HepG2 (cell line): ENCODE results near the gene MXRA8. TPM values are rescaled to one million over a fixed set of nuclear protein-coding genes. Genes with fewer than 3 reads are reported as not detected.

Experiments
- ATF1 ChIP-seq: IDR thresholded peaks from 2 replicates; pipeline ENCODE4 v1.6.1; 2016; ENCODE audit warnings: mild to moderate bottlenecking, control low read depth
- ATF2 ChIP-seq: sonication (generic); formaldehyde crosslinking; IDR thresholded peaks from 2 replicates; pipeline ENCODE4 v1.4.0; 2020; ENCODE audit warnings: missing genetic modification reagents
- CSRNP2 ChIP-seq: sonication (generic); formaldehyde crosslinking; conservative IDR thresholded peaks from 2 replicates; pipeline ENCODE4 v1.8.0; 2022; ENCODE audit warnings: low read depth, missing genetic modification reagents
- FLYWCH1 ChIP-seq: sonication (generic); formaldehyde crosslinking; IDR thresholded peaks from 2 replicates; pipeline ENCODE4 v1.8.1; 2023; ENCODE audit warnings: mild to moderate bottlenecking, missing genetic modification reagents
- KAT7 ChIP-seq: IDR thresholded peaks from 2 replicates; pipeline ENCODE4 v1.6.1; 2018; ENCODE audit warnings: borderline replicate concordance, missing compliant biosample characterization
- MXD4 ChIP-seq: IDR thresholded peaks from 2 replicates; pipeline ENCODE4 v1.6.1; 2016; ENCODE audit warnings: mild to moderate bottlenecking, missing biosample characterization, missing genetic modification reagents
- NR1H2 ChIP-seq: sonication (generic); formaldehyde crosslinking; IDR thresholded peaks from 2 replicates; pipeline ENCODE4 v1.8.1; 2022; ENCODE audit warnings: low read depth, missing genetic modification reagents, borderline replicate concordance
- PPARG ChIP-seq: conservative IDR thresholded peaks from 2 replicates; pipeline ENCODE4 v1.6.1; 2016; ENCODE audit warnings: missing biosample characterization, missing genetic modification reagents
- RBFOX2 ChIP-seq: fragments of 200-400 bp; formaldehyde crosslinking; IDR thresholded peaks from 2 replicates; pipeline ENCODE4 v1.6.1; 2017; ENCODE audit warnings: low read depth, mild to moderate bottlenecking, low read length
- REXO4 ChIP-seq: sonication (generic); formaldehyde crosslinking; IDR thresholded peaks from 2 replicates; pipeline ENCODE4 v1.8.0; 2022; ENCODE audit warnings: missing genetic modification reagents, mild to moderate bottlenecking, borderline replicate concordance
- SKIL ChIP-seq: sonication (generic); formaldehyde crosslinking; IDR thresholded peaks from 2 replicates; pipeline ENCODE4 v1.8.0; 2022; ENCODE audit warnings: missing genetic modification reagents, mild to moderate bottlenecking, moderate library complexity, borderline replicate concordance
- SYNCRIP ChIP-seq: fragments of 200-400 bp; formaldehyde crosslinking; IDR thresholded peaks from 2 replicates; pipeline ENCODE4 v1.6.1; 2018; ENCODE audit warnings: mild to moderate bottlenecking, low read depth, low read length; ENCODE audit not compliant: insufficient read depth
- TOPORS ChIP-seq: sonication (generic); formaldehyde crosslinking; IDR thresholded peaks from 2 replicates; pipeline ENCODE4 v1.8.0; 2023; ENCODE audit warnings: mild to moderate bottlenecking, missing genetic modification reagents
- ZBTB25 ChIP-seq: IDR thresholded peaks from 2 replicates; pipeline ENCODE4 v1.6.1; 2018; ENCODE audit warnings: missing genetic modification reagents
- ZFX ChIP-seq: sonication (generic); formaldehyde crosslinking; IDR thresholded peaks from 2 replicates; pipeline ENCODE4 v1.4.0; 2020; ENCODE audit warnings: mild to moderate bottlenecking, low read depth, missing genetic modification reagents, moderate library complexity
- ZNF234 ChIP-seq: sonication (generic); formaldehyde crosslinking; conservative IDR thresholded peaks from 2 replicates; pipeline ENCODE4 v1.5.1; 2020; ENCODE audit warnings: mild to moderate bottlenecking, missing genetic modification reagents
- ZNF441 ChIP-seq: sonication (generic); formaldehyde crosslinking; IDR thresholded peaks from 2 replicates; pipeline ENCODE4 v1.7.0; 2021; ENCODE audit warnings: missing genetic modification reagents, borderline replicate concordance
- ZNF639 ChIP-seq: conservative IDR thresholded peaks from 2 replicates; pipeline ENCODE4 v1.6.1; 2018; ENCODE audit warnings: missing genetic modification reagents
- ZNF776 ChIP-seq: sonication (generic); formaldehyde crosslinking; IDR thresholded peaks from 2 replicates; pipeline ENCODE4 v1.4.0; 2020; ENCODE audit warnings: mild to moderate bottlenecking, missing genetic modification reagents
- ZSCAN20 ChIP-seq: sonication (generic); formaldehyde crosslinking; IDR thresholded peaks from 2 replicates; pipeline ENCODE4 v1.4.0; 2020; ENCODE audit warnings: missing genetic modification reagents, mild to moderate bottlenecking, borderline replicate concordance
- ZSCAN9 ChIP-seq: IDR thresholded peaks from 2 replicates; pipeline ENCODE4 v1.6.1; 2016; ENCODE audit warnings: borderline replicate concordance
- polyA plus RNA-seq, 8 experiments: library from polyadenylated mRNA; depleted of rRNA in 3 of 8; stranded (reverse) in 7 of 8; unstranded in 1 of 8; fragments of >200 nt; fragmentation: Illumina TruSeq in 4 of 8; extraction: Trizol in 4 of 8; gene quantifications; 2 replicates each; pipeline versions ENCODE4 v1.2.1 to v1.2.3, GENCODE V29; 2011 to 2016; ENCODE audit warnings: low read depth in 4 of 8, missing spikeins in 1 of 8, mixed read lengths in 1 of 8; ENCODE audit not compliant: insufficient read depth in 1 of 8
- total RNA-seq, 5 experiments: library from RNA; depleted of rRNA; stranded (reverse); fragments of >200 nt; fragmentation: Illumina TruSeq; extraction: Trizol; gene quantifications; 2 replicates each; pipeline ENCODE4 v1.2.3, GENCODE V29; 2016; ENCODE audit warnings: low read depth in 1 of 5

The MXRA8 gene
- total and polyA plus RNA-seq, 2 of the 13 experiments (the other 11 are each of a cell fraction or from before 2014, with no cell fraction given), result 19.8 to 44.8 TPM

- TF ChIP-seq NR1H2 (CRISPR knock-in tag) (0 out of 2 replicates have a peak, but pooled peaks have one; percentile 24), CSRNP2 (0 out of 2 replicates have a peak, but pooled peaks have one; percentile 17), ZNF639 (CRISPR knock-in tag) (peak; percentile 93), ZNF234 (CRISPR knock-in tag) (0 out of 2 replicates have a peak, but pooled peaks have one; percentile 17), ZFX (CRISPR knock-in tag) (peak; percentile 48), TOPORS (CRISPR knock-in tag) (no peak), SYNCRIP (no peak), ATF2 (CRISPR knock-in tag) (peak; percentile 40; the same call in 1 of the 2 replicates), RBFOX2 (peak; percentile 69), MXD4 (CRISPR knock-in tag) (peak; percentile 78), ZNF441 (CRISPR knock-in tag) (no peak; the same call in 1 of the 2 replicates), ZSCAN20 (CRISPR knock-in tag) (peak; percentile 44; the same call in 1 of the 2 replicates), ZNF776 (CRISPR knock-in tag) (peak; percentile 29; the same call in 1 of the 2 replicates), ZSCAN9 (CRISPR knock-in tag) (no peak; the same call in 1 of the 2 replicates), FLYWCH1 (CRISPR knock-in tag) (no peak), ZBTB25 (peak; percentile 68; the same call in 1 of the 2 replicates), KAT7 (CRISPR knock-in tag) (peak; percentile 13; the same call in 1 of the 2 replicates), PPARG (no peak), SKIL (CRISPR knock-in tag) (peak; percentile 71; the same call in 1 of the 2 replicates), REXO4 (no peak), ATF1 (CRISPR knock-in tag) (no peak)
These were observed 50.2 kb downstream of the MXRA8 start, which contains the start of the genes ACAP3 and PUSL1 (continued) for GRCh38 chr1:1307923-1308755.
